GM19035 (cell line): Measurements from ENCODE around the gene TERF2IP.

Experiments
- ATAC-seq: cut with Tn5 transposase; IDR thresholded peaks from one replicate; pipeline ENCODE4 v1.9.1; 2021; ENCODE audit not compliant: unreplicated experiment

Gene TERF2IP

DNA sequence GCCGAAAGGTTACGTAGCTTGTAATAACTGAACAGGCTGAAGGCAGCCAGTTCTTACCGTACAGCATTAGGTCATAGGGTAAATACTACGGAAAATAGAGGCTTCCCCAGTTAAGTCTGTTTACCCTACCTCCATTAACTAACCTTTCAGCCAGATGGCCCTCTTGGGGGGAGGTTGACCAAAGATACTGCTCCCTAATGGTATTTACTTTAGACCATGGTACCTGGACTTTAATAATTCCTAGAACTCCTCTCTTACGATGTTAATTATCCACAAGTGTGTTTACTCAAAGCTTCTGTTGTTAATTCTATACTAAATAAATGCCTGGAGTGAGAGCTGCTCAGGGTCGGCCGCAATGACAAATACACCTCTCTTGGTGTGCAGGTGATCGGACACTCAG lies 14.7 kb upstream of the TERF2IP start:
- ATAC-seq: no peak

DNA sequence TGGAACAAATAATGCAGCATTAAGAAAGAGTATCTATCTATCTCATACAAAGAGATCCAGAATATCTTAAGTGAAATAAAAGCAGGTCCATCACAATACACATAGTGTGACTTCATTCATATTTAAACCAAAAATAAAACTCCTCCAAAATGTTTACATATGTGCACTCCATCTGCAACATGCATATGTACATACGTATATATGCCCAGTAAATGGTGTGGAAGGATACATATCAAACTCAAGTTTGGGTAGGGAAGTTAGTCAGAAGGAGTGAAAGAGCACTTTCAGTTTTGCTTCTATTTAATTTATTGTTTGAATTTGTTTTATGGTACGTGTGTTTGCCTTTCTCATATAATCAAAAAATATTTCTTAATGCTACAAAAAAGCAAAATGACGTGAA lies 12.5 kb upstream of the TERF2IP start:
- ATAC-seq: no peak

DNA sequence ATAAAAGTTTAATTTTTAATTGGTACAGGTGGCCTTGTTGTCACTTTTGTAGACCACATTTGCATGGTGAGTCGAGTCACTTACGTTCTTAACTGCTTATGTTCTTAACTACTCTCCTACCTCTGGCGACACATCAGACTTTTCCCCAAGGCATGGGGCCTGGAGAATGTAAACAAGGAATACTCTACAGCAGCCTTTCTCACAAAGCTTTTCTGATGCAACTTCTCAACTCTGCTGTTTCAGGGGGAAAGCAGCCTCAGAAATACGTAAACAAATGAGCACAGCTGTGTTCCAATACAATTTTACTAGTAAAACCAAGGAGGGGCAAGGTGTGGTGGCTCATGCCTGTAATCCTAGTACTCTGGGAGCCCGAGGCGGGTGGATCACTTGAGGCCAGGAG lies 7.0 kb upstream of the TERF2IP start:
- no peak for ATAC-seq

DNA sequence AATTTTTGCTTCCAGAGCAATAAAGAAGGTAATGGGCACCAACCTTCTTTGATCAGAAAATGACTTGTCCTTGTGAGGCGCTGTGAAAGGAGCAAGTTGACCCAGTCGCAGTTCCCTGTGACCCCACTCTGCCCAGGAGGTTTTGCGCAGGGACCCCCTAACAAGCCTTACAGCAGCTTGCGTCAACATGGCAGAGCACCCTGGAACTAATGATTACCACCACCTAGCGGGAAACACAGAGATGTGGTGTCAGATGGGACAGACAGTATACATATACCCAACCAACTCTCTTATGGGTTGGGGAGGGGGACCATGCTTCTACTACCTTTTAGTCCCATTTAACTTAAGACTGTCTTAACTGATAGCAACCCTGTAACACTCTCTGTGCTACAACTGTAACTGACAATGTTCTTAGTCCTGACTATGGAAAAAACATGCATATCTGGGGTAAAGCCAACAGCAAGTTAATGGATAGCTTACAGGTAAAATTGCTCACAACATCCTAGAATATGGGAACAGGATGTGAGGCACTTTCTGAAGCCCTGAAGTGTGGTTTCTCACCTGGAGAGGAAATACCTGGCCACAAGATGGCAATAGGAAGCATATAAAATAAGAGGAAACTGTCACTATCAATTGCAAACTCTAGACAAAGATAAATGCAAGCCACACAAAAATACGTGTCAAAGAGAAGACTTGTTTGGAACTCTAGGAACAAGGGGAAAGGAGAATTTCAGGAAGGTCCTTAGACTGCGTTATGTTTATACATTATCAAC lies 3.1 kb upstream of the TERF2IP start:
- no peak for ATAC-seq

DNA sequence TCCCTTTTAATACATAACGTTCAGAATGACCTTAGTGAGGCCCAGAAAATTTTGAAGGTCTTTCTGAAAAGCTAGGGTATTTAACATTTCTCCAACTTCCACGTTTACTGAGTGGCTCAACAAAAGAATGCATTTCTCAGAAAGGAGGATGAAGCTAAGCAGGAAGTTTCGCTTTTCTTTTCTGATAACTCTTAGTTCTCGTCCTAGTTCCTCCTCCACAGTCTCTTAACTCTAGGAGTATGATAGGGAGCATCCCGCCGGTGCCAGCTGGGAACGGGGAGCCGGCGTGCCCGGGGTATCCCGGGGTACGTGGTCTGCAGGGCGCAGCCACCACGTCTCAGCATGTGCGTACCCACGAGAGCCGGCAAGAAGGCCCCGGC lies 471 bp upstream of the TERF2IP start:
- peak; percentile 21 for ATAC-seq

DNA sequence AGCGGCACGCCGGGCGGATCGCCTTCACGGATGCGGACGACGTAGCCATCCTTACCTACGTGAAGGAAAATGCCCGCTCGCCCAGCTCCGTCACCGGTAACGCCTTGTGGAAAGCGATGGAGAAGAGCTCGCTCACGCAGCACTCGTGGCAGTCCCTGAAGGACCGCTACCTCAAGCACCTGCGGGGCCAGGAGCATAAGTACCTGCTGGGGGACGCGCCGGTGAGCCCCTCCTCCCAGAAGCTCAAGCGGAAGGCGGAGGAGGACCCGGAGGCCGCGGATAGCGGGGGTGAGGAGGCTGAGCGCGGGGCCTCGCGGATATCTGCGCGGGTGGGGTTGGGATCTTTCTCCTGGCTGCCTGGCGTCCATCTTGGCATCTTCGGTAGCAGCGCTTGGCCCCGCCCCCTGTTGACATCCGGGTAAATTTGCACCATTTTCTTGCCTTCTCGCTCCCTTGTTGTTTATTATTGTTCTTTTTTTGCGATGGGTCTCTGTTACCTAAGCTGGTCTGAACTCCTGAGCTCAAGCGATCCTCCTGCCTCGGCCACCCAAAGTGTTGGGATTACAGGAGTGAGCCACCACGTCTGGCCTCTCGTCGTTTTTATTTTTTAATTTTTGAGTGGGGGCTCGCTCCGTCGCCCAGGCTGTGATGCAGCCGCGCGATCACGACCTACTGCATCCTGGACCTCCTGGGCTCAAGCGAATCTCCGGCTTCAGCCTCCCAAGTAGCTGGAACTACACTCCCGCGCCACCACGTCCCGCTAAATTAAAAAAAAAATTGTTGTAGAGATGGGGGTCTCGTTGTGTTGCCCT lies 898 bp downstream of the TERF2IP start:
- peak; percentile 40 for ATAC-seq

DNA sequence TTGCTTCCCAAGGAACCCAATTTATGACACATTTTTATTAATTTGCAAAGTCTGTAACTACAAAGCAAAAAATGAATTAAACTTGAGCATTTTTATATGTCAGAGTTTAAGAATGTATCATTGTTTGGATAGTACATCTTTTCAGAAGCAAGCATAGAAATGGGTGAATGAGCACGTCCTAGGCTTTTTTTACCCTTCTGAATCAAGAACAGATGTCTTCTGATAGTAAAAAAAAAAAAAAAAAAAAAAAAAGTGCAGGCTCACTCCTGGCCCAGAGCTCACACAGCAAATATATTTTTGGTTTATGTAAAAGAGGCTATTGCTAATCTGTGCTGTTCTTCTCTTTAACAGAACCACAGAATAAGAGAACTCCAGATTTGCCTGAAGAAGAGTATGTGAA lies 6.3 kb downstream of the TERF2IP start:
- ATAC-seq: no peak

DNA sequence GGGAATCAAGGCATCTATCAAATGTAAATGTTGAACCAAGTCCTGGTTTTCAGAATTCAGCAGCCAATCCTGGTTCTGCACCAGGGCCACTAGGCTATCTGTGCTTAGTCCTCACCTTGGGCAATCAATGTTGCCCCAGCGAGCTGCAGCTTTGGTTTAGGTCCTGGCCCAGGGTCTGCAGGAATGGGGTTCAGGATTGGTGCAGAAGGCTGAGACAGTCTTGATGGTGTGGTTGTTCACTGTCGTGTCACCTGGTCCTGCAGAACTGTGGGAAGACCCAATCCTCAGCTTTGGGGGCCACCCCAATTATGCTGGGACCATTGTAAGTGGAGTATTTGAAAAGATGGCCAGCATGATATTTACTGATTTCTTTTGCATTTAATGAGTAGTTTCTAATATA lies 10.6 kb downstream of the TERF2IP start:
- no peak for ATAC-seq

DNA sequence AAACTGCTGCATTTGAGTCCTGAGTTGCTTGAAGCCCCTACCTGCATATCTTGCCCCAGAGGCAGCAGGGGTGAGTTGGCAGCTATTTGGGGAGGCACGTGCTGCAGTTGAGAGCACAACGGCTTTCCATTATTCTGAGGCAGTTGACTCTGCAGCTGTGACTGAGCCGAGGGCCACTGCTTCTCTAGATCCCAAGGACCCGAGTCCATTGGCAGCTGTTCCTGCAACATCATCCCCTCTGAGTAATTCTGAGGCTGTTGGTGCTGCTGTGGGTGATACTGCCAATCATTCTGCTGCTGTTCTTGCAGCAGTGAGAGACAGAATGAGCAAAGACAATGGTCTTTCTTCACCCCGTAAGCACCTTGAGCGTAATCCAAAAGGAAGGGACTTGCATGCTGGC lies 12.7 kb downstream of the TERF2IP start:
- no peak for ATAC-seq

DNA sequence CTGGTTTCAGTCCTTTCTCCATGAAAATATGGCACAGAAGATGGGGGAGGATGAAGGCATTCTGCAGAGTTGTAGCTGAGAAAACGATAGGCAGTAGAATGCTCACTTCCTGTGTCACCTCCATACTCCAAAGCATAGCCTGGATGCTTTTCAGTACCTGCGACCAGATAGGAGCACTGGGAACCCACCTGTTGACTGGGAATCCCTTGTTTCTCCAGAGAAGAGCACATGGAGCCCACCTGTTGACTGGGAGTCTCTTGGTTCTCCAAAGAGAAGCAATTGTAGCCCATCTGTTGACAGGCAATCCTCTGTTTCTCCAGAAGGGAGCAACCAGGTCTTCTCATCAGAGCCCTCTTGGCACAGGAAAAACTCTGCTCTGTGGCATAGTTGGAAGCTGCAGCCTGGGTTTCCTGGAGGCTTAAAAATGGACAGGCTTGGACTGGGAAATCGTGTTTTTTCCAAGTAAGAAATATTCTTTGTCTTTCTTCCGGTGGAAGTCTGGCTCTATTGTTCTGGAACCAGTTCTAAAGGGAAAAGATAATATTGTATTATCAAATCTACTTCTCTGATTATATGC lies 13.2 kb downstream of the TERF2IP start:
- ATAC-seq: no peak

DNA sequence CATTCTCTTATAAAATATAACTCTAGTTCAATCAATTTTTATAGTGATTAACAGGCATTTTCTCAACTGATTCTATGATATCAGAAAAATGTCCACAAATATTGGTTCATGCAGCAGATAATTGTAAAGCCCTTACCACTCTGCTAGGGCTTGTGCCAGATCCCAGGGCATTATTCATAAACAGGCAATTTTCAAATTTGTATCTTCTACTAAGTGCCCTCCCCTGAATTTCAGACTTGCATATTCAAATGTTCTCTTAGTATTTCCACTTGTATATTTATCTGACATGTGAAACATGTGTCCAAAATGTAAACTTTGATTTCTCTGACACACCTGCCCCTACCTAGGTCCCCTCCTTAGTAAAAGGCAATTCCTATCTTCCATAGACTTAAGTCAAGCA lies 19.9 kb downstream of the TERF2IP start:
- no peak for ATAC-seq

DNA sequence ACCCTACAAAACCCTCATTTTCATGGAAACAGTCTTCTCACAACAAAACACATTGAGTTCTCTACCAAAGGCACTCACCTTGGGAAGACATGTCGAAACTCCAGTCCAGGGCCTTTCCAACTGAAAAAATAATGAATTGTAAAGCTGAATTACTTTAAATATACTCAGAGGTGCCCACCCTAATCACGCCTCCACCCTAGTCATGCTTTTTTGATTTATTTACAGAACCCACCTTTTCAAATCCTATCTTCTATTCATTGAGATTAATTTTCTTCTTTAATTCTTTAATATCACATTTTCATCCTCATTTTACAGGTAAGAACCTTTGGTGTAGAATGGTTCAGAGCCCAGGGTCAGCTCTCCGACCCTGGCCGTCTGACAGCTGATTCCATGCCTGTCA lies 29.3 kb downstream of the TERF2IP start, which contains the start of gene CPHXL2:
Gene CPHXL2, minus strand, starts transcription at position 101 of the 400 bp plus-strand sequence. Its CDS starts 10 bp downstream, at position 91.
- no peak for ATAC-seq

DNA sequence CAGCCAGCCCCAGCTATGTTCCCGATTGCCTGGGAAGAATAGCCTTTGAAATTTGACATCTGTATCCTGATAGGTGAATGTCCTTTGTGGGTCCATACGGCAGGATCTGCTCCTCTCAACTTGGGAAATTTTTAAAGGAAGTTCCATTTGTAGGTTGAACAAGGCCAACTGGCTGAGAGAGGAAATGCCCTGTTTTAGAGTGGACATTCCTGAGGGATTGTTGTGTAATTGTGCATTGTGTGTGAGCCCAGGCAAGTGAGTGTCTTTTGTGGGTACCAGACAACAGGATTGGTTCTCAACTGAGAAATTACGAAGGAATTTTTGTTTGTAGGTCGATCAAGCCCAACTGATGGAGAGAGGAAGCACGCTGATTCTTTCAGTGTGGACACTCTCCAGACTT lies 31.8 kb downstream of the TERF2IP start:
- ATAC-seq: no peak

DNA sequence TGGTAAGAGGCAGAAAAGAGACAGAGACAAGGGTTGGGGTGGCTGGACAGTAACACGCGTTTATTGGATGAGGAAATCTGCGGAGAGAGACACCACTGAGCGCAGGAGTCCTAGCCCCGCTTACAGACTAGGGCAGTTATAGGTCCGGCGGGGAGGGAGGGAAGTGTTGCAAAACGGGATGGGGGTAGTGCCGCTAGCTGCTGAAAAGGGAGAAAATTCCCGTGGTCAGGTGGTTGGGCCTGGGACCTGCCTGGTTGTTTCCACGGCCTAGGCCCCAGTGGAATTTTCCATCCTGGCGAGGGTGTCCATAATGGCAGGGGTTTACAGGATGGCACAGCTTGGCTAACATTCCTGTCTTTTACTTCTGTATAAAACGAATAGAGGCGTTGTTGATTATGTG lies 34.7 kb downstream of the TERF2IP start:
- ATAC-seq: no peak

DNA sequence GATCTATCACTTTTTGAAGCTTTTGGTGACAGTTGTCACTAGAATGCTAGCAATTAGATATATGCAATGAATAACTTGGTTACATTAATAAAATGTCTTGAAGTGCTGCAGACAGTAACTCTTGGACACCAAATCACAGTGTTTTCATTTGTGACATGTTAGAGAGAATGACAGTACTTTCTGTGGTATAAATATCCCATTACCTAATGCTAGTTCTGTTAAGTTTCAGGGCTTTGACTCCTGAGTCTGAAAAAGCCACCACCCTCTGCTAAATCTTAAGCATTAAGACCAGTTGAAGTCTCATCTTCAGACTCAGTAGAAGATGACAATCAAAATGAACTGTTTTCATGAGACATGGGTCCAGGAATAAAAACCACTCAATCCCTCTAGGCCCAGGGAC lies 39.8 kb downstream of the TERF2IP start:
- no peak for ATAC-seq

DNA sequence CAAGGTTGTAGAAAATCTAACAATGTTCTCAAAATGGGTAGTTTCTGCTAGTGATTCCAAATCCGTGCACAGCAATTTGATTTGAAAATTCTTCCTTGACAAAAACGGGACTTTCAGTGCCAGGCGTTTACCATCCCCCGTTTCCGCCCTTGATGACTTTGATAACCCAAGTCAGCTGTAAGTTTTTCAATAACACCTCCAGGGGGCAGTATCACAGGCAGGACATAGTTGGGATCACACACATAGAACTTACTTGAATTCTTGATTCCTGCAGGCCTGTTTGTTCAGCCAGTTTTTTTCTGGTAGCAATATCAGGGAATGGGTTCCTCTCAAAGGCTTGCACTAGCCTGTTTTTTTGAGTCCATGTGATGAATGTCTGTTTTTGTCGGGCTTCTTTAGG lies 48.1 kb downstream of the TERF2IP start:
- ATAC-seq: no peak

DNA sequence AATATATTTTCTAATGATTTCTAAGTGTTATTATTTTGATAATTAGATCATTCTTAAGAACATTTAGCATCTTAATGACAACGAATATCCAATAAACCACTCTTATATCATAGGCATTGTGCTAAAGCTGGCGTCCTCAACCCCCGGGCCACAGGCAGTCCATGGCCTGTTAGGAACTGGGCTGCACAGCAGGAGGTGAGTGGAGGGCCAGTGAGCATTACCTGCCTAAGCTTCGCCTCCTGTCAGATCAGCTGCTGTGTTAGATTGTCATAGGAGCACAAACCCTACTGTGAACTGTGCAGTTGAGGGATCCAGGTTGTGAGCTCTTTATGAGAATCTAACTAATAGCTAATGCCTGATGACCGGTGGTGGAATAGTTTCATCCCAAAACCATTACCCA lies 50.0 kb downstream of the TERF2IP start:
- ATAC-seq: no peak

DNA sequence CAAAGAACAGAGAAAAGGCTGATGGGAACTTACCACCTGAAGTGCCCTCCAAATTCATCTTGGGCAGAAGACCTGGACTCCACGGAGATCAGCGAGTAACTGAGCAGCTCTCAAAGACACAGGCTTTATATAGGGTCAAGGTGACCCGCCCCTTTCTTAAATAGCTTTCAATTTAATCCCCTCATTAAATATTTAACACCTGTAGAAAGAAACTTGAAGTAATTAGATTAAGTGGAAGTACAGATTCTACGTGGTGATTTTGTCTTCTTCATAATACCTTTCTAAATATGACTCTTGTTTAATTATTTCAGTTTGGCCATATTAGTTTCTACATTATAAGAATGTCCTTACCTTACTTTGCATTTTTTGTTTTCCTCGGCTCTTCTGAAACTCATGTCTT lies 53.8 kb downstream of the TERF2IP start, which contains the start of gene DUXB:
Gene DUXB, minus strand, starts transcription at position 101 of the 400 bp plus-strand sequence. Its CDS starts 43 bp downstream, at position 58.
- no peak for ATAC-seq

DNA sequence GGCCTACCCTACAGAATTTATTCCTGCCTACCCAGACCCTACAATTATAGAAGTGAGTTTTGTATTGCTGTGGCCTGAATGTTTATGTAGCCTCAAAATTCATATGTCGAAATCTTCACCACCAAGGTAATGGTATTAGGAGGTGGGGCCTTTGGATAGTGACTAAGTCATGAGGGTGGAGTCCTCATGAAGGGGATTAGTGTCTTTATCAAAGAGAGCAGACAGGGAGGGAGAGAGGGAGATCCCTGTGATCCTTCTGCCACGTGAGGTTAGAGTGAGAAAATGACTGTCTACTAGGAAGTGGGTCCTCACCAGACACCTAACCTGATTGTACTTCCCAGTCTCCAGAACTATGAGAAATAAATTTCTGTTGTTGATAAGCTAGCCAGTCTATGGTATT lies 54.7 kb downstream of the TERF2IP start:
- ATAC-seq: no peak

DNA sequence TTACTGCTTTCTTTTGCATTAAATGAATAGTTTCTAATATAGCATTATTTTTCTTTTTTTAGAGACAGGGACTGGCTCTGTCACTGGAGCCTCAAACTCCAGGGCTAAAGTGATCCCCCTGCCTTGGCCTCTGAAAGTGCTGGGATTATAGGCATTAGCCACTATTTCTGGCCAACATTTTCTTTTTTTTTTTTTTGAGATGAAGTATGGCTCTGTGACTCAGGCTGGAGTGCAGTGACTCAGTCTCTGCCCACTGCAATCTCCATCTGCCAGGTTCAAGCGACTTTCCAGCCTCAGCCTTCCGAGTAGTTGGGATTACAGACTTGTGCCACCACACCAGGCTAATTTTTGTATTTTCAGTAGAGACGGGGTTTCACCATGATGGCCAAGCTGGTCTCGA lies 55.7 kb downstream of the TERF2IP start:
- ATAC-seq: no peak
